ENCODE data around the gene PNRC2. TPM values are rescaled to one million over a fixed set of nuclear protein-coding genes. Genes with fewer than 3 reads are reported as not detected.
A peak's percentile ranks its signal among the peaks of the same experiment; 100 is the strongest.

The PNRC2 gene
- total RNA-seq, 1 donor from 2014 or later = 134 TPM

DNA sequence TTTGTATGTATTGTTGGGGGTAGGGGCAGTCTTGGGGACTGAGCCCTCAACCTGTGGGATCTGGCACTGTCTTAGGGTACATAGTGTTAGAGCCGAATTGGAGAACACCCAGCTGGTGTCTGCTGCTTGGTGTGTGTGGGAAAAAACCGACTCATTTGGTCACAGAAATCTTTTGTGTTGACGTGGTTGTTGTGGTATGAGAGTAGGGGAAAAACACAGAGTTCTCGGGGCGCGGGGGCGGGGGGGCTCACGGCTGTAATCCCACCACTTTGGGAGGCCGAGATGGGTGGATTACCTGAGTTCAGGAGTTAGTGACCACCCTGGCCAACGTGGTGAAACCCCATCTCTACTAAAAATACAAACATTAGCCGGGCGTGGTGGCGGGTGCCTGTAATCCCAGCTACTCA, 35.8 kb downstream of the PNRC2 start:
- TF ChIP-seq CTCF (IDR thresholded peaks at IDR 0.05; ENCODE audit: unreplicated experiment) = no peak
- H3K4me1 Mint-ChIP-seq = no peaks in the 10 kb centered on the region
- no peak overlapping the region for H3K27ac Mint-ChIP-seq
- H3K36me3 Mint-ChIP-seq = no peaks in the 10 kb centered on the region
- no peak overlapping the region for H3K4me3 Mint-ChIP-seq
- DNase-seq (ENCODE audit: low spot score in 2 of 2, unreplicated experiment in 2 of 2) = no peak
- H3K9me3 Mint-ChIP-seq = peaks cover 4% of the 10 kb centered on the region
- H3K27me3 Mint-ChIP-seq (ENCODE audit: low read depth) = no peaks in the 10 kb centered on the region

- DNase-seq (ENCODE audit: low spot score in 2 of 2, unreplicated experiment in 2 of 2) = no peak
- H3K4me3 Mint-ChIP-seq = no peak overlapping the region
- H3K27ac Mint-ChIP-seq = no peak overlapping the region
- H3K27me3 Mint-ChIP-seq (ENCODE audit: low read depth) = no peaks in the 10 kb centered on the region
- H3K36me3 Mint-ChIP-seq = no peaks in the 10 kb centered on the region
- peaks cover under 1% of the 10 kb centered on the region for H3K9me3 Mint-ChIP-seq
- TF ChIP-seq CTCF (IDR thresholded peaks at IDR 0.05; ENCODE audit: unreplicated experiment) = no peak
- no peaks in the 10 kb centered on the region for H3K4me1 Mint-ChIP-seq
Observed at GRCh38 chr1:23996700-23997229, 37.1 kb downstream of the PNRC2 start.

DNA sequence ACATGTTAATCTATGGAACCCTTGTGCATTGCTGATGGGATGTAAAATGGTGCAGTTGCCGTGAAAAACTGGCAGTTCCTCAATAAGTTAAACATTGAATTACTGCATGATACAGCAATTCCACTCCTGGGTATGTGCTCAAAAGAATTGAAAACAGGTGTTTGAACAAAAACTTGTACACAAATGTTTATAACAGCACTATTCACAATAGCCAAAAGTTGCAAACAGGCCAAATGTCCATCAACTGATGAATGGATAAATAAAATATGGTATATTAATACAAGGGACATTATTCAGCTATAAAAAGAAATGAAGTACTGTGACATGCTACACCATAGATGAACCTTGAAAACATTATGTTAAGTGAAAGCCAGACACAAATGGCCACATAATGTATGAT, 38.2 kb downstream of the PNRC2 start:
- Mint-ChIP-seq H3K36me3 (no peaks in the 10 kb centered on the region), H3K4me3 (no peak overlapping the region), H3K4me1 (peaks cover under 1% of the 10 kb centered on the region), H3K27me3 (ENCODE audit: low read depth) (no peaks in the 10 kb centered on the region), H3K27ac (no peak overlapping the region), H3K9me3 (no peaks in the 10 kb centered on the region)
- DNase-seq (ENCODE audit: low spot score in 2 of 2, unreplicated experiment in 2 of 2) = no peak
- no peak for TF ChIP-seq CTCF (IDR thresholded peaks at IDR 0.05; ENCODE audit: unreplicated experiment)

DNA sequence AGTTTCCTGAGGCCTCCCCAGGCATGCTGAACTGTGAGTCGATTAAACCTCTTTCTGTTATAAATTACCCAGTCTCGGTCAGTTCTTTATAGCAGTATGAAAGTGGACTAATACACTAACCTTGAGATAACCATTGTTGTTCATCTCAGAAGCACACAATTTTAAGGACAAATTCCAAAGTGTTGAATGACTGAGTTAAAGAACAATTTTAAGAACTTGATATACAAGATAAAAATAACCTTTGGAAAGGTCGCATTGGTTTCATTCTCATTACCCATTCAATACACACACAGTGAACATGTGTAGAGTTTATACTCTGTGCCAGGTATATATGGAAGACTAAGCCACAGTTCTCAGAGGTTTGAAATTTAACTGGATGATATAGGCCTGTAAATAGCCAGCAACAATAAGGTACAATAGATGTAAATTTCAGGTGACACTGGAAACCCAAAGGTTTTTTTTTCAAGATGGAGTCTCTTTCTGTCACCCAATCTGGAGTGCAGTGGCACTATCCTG, 39.6 kb downstream of the PNRC2 start:
- no peak for DNase-seq (ENCODE audit: low spot score in 2 of 2, unreplicated experiment in 2 of 2)
- Mint-ChIP-seq H3K36me3 (no peaks in the 10 kb centered on the region), H3K27me3 (ENCODE audit: low read depth) (no peaks in the 10 kb centered on the region), H3K27ac (peak overlapping the region; percentile 17), H3K9me3 (no peaks in the 10 kb centered on the region), H3K4me1 (peaks cover 11% of the 10 kb centered on the region), H3K4me3 (no peak overlapping the region)
- no peak for TF ChIP-seq CTCF (IDR thresholded peaks at IDR 0.05; ENCODE audit: unreplicated experiment)

GRCh38 chr1:24002695-24003094, 43.1 kb downstream of the PNRC2 start:
- no peak for DNase-seq (ENCODE audit: low spot score in 2 of 2, unreplicated experiment in 2 of 2)
- Mint-ChIP-seq H3K4me1 (peaks cover 11% of the 10 kb centered on the region), H3K36me3 (no peaks in the 10 kb centered on the region), H3K27me3 (ENCODE audit: low read depth) (no peaks in the 10 kb centered on the region), H3K27ac (no peak overlapping the region), H3K9me3 (peaks cover 4% of the 10 kb centered on the region), H3K4me3 (no peak overlapping the region)
- TF ChIP-seq CTCF (IDR thresholded peaks at IDR 0.05; ENCODE audit: unreplicated experiment) = no peak

Measured in mesothelial cell of epicardium (in vitro differentiated cells).